Measurements from ENCODE around the gene DGKI.

DGKI gene

GRCh38 chr7:137687556-137688265 lies 159.1 kb downstream of the DGKI start:
- no peak overlapping the region for H3K4me3 ChIP-seq (ENCODE audit: low read length)
- no peaks in the 10 kb centered on the region for H3K9me2 ChIP-seq (replicated peaks; ENCODE audit: control insufficient read depth, low read length)
- no peaks in the 10 kb centered on the region for H3K4me1 ChIP-seq (ENCODE audit: control insufficient read depth, low read length)
- H3K9me3 ChIP-seq (ENCODE audit: control insufficient read depth, insufficient read depth, low read length), result no peaks in the 10 kb centered on the region
- H3K27me3 ChIP-seq (ENCODE audit: control insufficient read depth, low read length), result no peaks in the 10 kb centered on the region
- H3K36me3 ChIP-seq (ENCODE audit: control insufficient read depth, low read length), result no peaks in the 10 kb centered on the region
- H3K27ac ChIP-seq (ENCODE audit: low read depth, low read length), result no peak overlapping the region
- no peaks in the 10 kb centered on the region for H4K20me1 ChIP-seq (ENCODE audit: control insufficient read depth, insufficient read depth, low read depth, low read length)
- H3K79me2 ChIP-seq (ENCODE audit: control insufficient read depth, low read length), result no peaks in the 10 kb centered on the region
- TF ChIP-seq CTCF (IDR thresholded peaks at IDR 0.05; ENCODE audit: low read depth, low read length, poor library complexity, severe bottlenecking) (no peak), EZH2phosphoT487 (IDR thresholded peaks at IDR 0.05; ENCODE audit: borderline replicate concordance, low read length) (no peak)
- no peak overlapping the region for H3K4me2 ChIP-seq (ENCODE audit: low read length)
- H3F3A ChIP-seq (ENCODE audit: control insufficient read depth, insufficient read depth), result no peaks in the 10 kb centered on the region

GRCh38 chr7:137685433-137686164 lies 161.2 kb downstream of the DGKI start:
- no peak overlapping the region for H3K27ac ChIP-seq (ENCODE audit: low read depth, low read length)
- H3K36me3 ChIP-seq (ENCODE audit: control insufficient read depth, low read length), result no peaks in the 10 kb centered on the region
- no peak overlapping the region for H3K4me3 ChIP-seq (ENCODE audit: low read length)
- no peaks in the 10 kb centered on the region for H3K27me3 ChIP-seq (ENCODE audit: control insufficient read depth, low read length)
- H3K9me3 ChIP-seq (ENCODE audit: control insufficient read depth, insufficient read depth, low read length), result no peaks in the 10 kb centered on the region
- H3K9me2 ChIP-seq (replicated peaks; ENCODE audit: control insufficient read depth, low read length), result no peaks in the 10 kb centered on the region
- TF ChIP-seq EZH2phosphoT487 (IDR thresholded peaks at IDR 0.05; ENCODE audit: borderline replicate concordance, low read length), result no peak
- TF ChIP-seq CTCF (IDR thresholded peaks at IDR 0.05; ENCODE audit: low read depth, low read length, poor library complexity, severe bottlenecking), result no peak
- no peak overlapping the region for H3K4me2 ChIP-seq (ENCODE audit: low read length)
- no peaks in the 10 kb centered on the region for H4K20me1 ChIP-seq (ENCODE audit: control insufficient read depth, insufficient read depth, low read depth, low read length)
- H3K4me1 ChIP-seq (ENCODE audit: control insufficient read depth, low read length), result no peaks in the 10 kb centered on the region
- H3F3A ChIP-seq (ENCODE audit: control insufficient read depth, insufficient read depth), result no peaks in the 10 kb centered on the region
- H3K79me2 ChIP-seq (ENCODE audit: control insufficient read depth, low read length), result no peaks in the 10 kb centered on the region

GRCh38 chr7:137684776-137685175 lies 162.0 kb downstream of the DGKI start:
- Histone ChIP-seq H3K4me2 (ENCODE audit: low read length) (no peak overlapping the region), H3K4me3 (ENCODE audit: low read length) (no peak overlapping the region), H3K9me2 (replicated peaks; ENCODE audit: control insufficient read depth, low read length) (no peaks in the 10 kb centered on the region), H3K27me3 (ENCODE audit: control insufficient read depth, low read length) (no peaks in the 10 kb centered on the region), H3K9me3 (ENCODE audit: control insufficient read depth, insufficient read depth, low read length) (no peaks in the 10 kb centered on the region), H3F3A (ENCODE audit: control insufficient read depth, insufficient read depth) (no peaks in the 10 kb centered on the region), H3K27ac (ENCODE audit: low read depth, low read length) (no peak overlapping the region), H3K4me1 (ENCODE audit: control insufficient read depth, low read length) (no peaks in the 10 kb centered on the region), H3K79me2 (ENCODE audit: control insufficient read depth, low read length) (no peaks in the 10 kb centered on the region), H4K20me1 (ENCODE audit: control insufficient read depth, insufficient read depth, low read depth, low read length) (no peaks in the 10 kb centered on the region), H3K36me3 (ENCODE audit: control insufficient read depth, low read length) (no peaks in the 10 kb centered on the region)
- no peak for TF ChIP-seq CTCF (IDR thresholded peaks at IDR 0.05; ENCODE audit: low read depth, low read length, poor library complexity, severe bottlenecking)
- TF ChIP-seq EZH2phosphoT487 (IDR thresholded peaks at IDR 0.05; ENCODE audit: borderline replicate concordance, low read length), result no peak
